Measurements from ENCODE around the gene RBMS3.

DNA sequence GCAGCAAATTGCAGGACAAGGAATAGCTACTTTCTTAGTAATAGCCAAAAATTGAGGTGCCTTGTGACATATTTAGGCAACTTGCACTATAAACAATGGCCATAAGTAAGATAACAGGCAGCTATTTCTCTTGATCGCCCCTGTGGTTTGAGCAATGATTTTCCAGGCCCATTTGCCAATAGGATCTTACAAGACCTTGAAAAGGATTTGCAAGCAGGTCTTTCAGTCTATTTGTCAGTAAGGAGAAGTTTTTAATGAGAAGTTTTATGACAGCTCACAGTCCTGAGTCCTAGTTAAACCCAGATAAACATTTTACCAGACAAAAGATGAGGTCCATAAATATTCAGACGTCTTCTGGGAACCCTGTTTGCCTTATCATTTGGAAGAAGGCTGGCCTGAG is 645.5 kb downstream of the RBMS3 start:
- TF ChIP-seq, protein P1, sequence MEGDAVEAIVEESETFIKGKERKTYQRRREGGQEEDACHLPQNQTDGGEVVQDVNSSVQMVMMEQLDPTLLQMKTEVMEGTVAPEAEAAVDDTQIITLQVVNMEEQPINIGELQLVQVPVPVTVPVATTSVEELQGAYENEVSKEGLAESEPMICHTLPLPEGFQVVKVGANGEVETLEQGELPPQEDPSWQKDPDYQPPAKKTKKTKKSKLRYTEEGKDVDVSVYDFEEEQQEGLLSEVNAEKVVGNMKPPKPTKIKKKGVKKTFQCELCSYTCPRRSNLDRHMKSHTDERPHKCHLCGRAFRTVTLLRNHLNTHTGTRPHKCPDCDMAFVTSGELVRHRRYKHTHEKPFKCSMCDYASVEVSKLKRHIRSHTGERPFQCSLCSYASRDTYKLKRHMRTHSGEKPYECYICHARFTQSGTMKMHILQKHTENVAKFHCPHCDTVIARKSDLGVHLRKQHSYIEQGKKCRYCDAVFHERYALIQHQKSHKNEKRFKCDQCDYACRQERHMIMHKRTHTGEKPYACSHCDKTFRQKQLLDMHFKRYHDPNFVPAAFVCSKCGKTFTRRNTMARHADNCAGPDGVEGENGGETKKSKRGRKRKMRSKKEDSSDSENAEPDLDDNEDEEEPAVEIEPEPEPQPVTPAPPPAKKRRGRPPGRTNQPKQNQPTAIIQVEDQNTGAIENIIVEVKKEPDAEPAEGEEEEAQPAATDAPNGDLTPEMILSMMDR (IDR thresholded peaks at IDR 0.05) = no peak
- TF ChIP-seq POLR2A (IDR thresholded peaks at IDR 0.05) = no peak
